Gastrocnemius medialis (tissue), 4 donors: ENCODE measurements around the gene PLSCR5.

Source experiments
- CTCF ChIP-seq, 5 experiments: fragments of 450-650 bp in 3 of 5; fragments of 200-600 bp in 2 of 5; sonication (generic) in 2 of 5; IDR thresholded peaks in 4 of 5; conservative IDR thresholded peaks in 1 of 5; 1 replicate in 4 of 5; 2 replicates in 1 of 5; pipeline ENCODE4 v1.5.1; 2016 to 2019; ENCODE audit warnings: antibody characterized with exemption in 5 of 5, mild to moderate bottlenecking in 3 of 5, moderate library complexity in 3 of 5
- POLR2A ChIP-seq, 2 donors: fragments of 450-650 bp; IDR thresholded peaks; one replicate each; pipeline ENCODE4 v1.6.1; 2017; ENCODE audit warnings: antibody characterized with exemption in 2 of 2, mild to moderate bottlenecking in 2 of 2, moderate library complexity in 2 of 2

GRCh38 chr3:146546366-146546965 is 58.7 kb downstream of the PLSCR5 start:
- TF ChIP-seq POLR2A (IDR thresholded peaks at IDR 0.05) (no peak), CTCF (IDR thresholded peaks at IDR 0.05 in 4 of 5, conservative IDR thresholded peaks at IDR 0.05 in 1 of 5) (no peak)
